ENCODE results near the gene CERS1.
A peak's percentile ranks its signal among the peaks of the same experiment; 100 is the strongest.

Gene CERS1

GRCh38 chr19:18898607-18899408, 2.9 kb upstream of the CERS1 start:
- DNase-seq: peak; percentile 22

GRCh38 chr19:18898081-18898606, 2.2 kb upstream of the CERS1 start:
- peak; percentile 27 for DNase-seq

- DNase-seq: no peak
Measured at GRCh38 chr19:18897094-18898029, 1.4 kb upstream of the CERS1 start.

GRCh38 chr19:18896421-18896841, 473 bp upstream of the CERS1 start:
- peak; percentile 35 for DNase-seq

GRCh38 chr19:18895038-18895823, 727 bp downstream of the CERS1 start:
- DNase-seq: peak; percentile 68

GRCh38 chr19:18894254-18895037, 1.5 kb downstream of the CERS1 start:
- DNase-seq: peak; percentile 38

- DNase-seq: no peak
Measured at GRCh38 chr19:18893587-18894253, 2.2 kb downstream of the CERS1 start.

- no peak for DNase-seq
Measured at GRCh38 chr19:18889949-18890745, 5.8 kb downstream of the CERS1 start.

- DNase-seq: no peak
Measured at GRCh38 chr19:18886972-18887371, 9.0 kb downstream of the CERS1 start.

- peak; percentile 59 for DNase-seq
Measured at GRCh38 chr19:18883526-18884304, 12.2 kb downstream of the CERS1 start.

GRCh38 chr19:18881491-18881890, 14.5 kb downstream of the CERS1 start:
- no peak for DNase-seq

- peak; percentile 84 for DNase-seq
Measured at GRCh38 chr19:18879579-18880373, 16.2 kb downstream of the CERS1 start.

GRCh38 chr19:18878858-18879578, 16.9 kb downstream of the CERS1 start:
- DNase-seq: no peak

- no peak for DNase-seq
Measured at GRCh38 chr19:18878058-18878797, 17.7 kb downstream of the CERS1 start.

GRCh38 chr19:18876865-18877264, 19.1 kb downstream of the CERS1 start:
- DNase-seq: no peak

GRCh38 chr19:18875726-18876125, 20.2 kb downstream of the CERS1 start:
- no peak for DNase-seq

GRCh38 chr19:18871543-18871942, 24.4 kb downstream of the CERS1 start:
- DNase-seq: peak; percentile 40

Measured in hematopoietic multipotent progenitor cell treated with erythropoietin and hydrocortisone succinate and interleukin-3 and kit ligand, for 4 days (in vitro differentiated cells).